Liver (tissue), 9 donors: ENCODE data around the gene MMP20. TPM values are rescaled to one million over a fixed set of nuclear protein-coding genes. Genes with fewer than 3 reads are reported as not detected.

ENCODE experiments used
- DNase-seq: peaks from one replicate; pipeline ENCODE4 v3.0.0-alpha.2; 2017; ENCODE audit warnings: low spot score
- H3K27ac ChIP-seq, 2 donors: one replicate each; pipeline ENCODE4 v1.7.0; 2013; ENCODE audit warnings: inconsistent platforms in 2 of 2, low read length in 2 of 2, control low read depth in 1 of 2, low read depth in 1 of 2, mild to moderate bottlenecking in 1 of 2
- H3K27me3 ChIP-seq, 4 donors: one replicate each; pipeline versions ENCODE4 v1.6.1 to v1.7.0; 2013; ENCODE audit warnings: low read length in 3 of 4, inconsistent platforms in 1 of 4, mild to moderate bottlenecking in 1 of 4, moderate library complexity in 1 of 4; ENCODE audit not compliant: control insufficient read depth in 4 of 4, insufficient read depth in 4 of 4
- H3K36me3 ChIP-seq, 4 donors: one replicate each; pipeline versions ENCODE4 v1.6.1 to v1.7.0; 2013; ENCODE audit warnings: low read length in 3 of 4, mild to moderate bottlenecking in 3 of 4, low read depth in 1 of 4, moderate library complexity in 1 of 4; ENCODE audit not compliant: control insufficient read depth in 4 of 4, insufficient read depth in 3 of 4
- H3K4me1 ChIP-seq, 4 donors: one replicate each; pipeline versions ENCODE4 v1.6.1 to v1.7.0; 2013; ENCODE audit warnings: low read length in 3 of 4, mild to moderate bottlenecking in 3 of 4, moderate library complexity in 1 of 4; ENCODE audit not compliant: control insufficient read depth in 4 of 4, insufficient read depth in 4 of 4
- H3K4me3 ChIP-seq, 3 donors: one replicate each; pipeline versions ENCODE4 v1.6.1 to v1.7.0; 2013; ENCODE audit warnings: low read length in 3 of 3, control low read depth in 1 of 3, low read depth in 1 of 3, mild to moderate bottlenecking in 1 of 3
- H3K9ac ChIP-seq, 2 donors: one replicate each; pipeline ENCODE4 v1.7.0; 2013; ENCODE audit warnings: low read length in 2 of 2, mild to moderate bottlenecking in 2 of 2, moderate library complexity in 2 of 2, control low read depth in 1 of 2, low read depth in 1 of 2
- H3K9me3 ChIP-seq, 4 donors: one replicate each; pipeline versions ENCODE4 v1.6.1 to v1.7.0; 2013; ENCODE audit warnings: low read length in 3 of 4; ENCODE audit not compliant: control insufficient read depth in 4 of 4
- FOXA2 ChIP-seq: IDR thresholded peaks from 2 replicates; pipeline ENCODE4 v1.6.1; 2016; ENCODE audit warnings: antibody characterized with exemption
- HNF4A ChIP-seq, 2 donors: conservative IDR thresholded peaks; 2 replicates each; pipeline ENCODE4 v1.6.1; 2016; ENCODE audit warnings: antibody characterized with exemption in 2 of 2, mild to moderate bottlenecking in 2 of 2
- HNF4G ChIP-seq: IDR thresholded peaks from 2 replicates; pipeline ENCODE4 v1.6.1; 2016; ENCODE audit warnings: antibody characterized with exemption
- JUND ChIP-seq, 2 donors: IDR thresholded peaks; 2 replicates each; pipeline ENCODE4 v1.6.1; 2016; ENCODE audit warnings: antibody characterized with exemption in 2 of 2
- NR2F2 ChIP-seq: IDR thresholded peaks from 2 replicates; pipeline ENCODE4 v1.6.1; 2016; ENCODE audit warnings: antibody characterized with exemption
- RAD21 ChIP-seq, 2 donors: IDR thresholded peaks; 2 replicates each; pipeline ENCODE4 v1.6.1; 2016; ENCODE audit warnings: antibody characterized with exemption in 2 of 2, mild to moderate bottlenecking in 2 of 2
- REST ChIP-seq: IDR thresholded peaks from 2 replicates; pipeline ENCODE4 v1.6.1; 2016; ENCODE audit warnings: antibody characterized with exemption, mild to moderate bottlenecking
- RXRA ChIP-seq, 2 donors: IDR thresholded peaks; 2 replicates each; pipeline ENCODE4 v1.6.1; 2017 to 2018; ENCODE audit warnings: antibody characterized with exemption in 2 of 2, mild to moderate bottlenecking in 1 of 2
- SP1 ChIP-seq: IDR thresholded peaks from 2 replicates; pipeline ENCODE4 v1.6.1; 2018; ENCODE audit warnings: antibody characterized with exemption, mild to moderate bottlenecking
- WGBS: extraction: QIAGEN DNeasy Blood & Tissue Kit; methylation state at CpG from one replicate; pipeline ENCODE4 v1.1.7; 2013; 5-methylcytosine and 5-hydroxymethylcytosine counted together
- polyA plus RNA-seq, 2 donors: library from polyadenylated mRNA; stranded (reverse) in 1 of 2; unstranded in 1 of 2; fragments of 200-250 nt in 1 of 2; fragments of >200 nt in 1 of 2; fragmentation: Nextera tagmentation in 1 of 2; extraction: Ambion mirVana in 1 of 2; gene quantifications; one replicate each; pipeline versions ENCODE4 v1.2.1 to v1.2.3, GENCODE V29; 2013 to 2015
- total RNA-seq, 2 donors: library from RNA; depleted of rRNA; stranded (reverse); fragments of >200 nt; gene quantifications; one replicate each; pipeline ENCODE4 v1.2.3, GENCODE V29; 2014
- donor health status: healthy.
- donor health status: healthy.
- donor health status: healthy.
- donor health status: healthy.
- donor health status: healthy.

Gene MMP20
- total and polyA plus RNA-seq, 4 donors, result not detected

GRCh38 chr11:102615894-102616432, 9.2 kb downstream of the MMP20 start:
- Histone ChIP-seq H3K27me3 (no peaks in the 10 kb centered on the region), H3K4me3 (no peak overlapping the region), H3K4me1 (peaks cover 0 to 3% (median 1%) of the 10 kb centered on the region in 4 donors), H3K9me3 (no peaks in the 10 kb centered on the region), H3K36me3 (no peaks in the 10 kb centered on the region), H3K27ac (no peak overlapping the region), H3K9ac (no peak overlapping the region)
- TF ChIP-seq REST (no peak), JUND (IDR thresholded peaks at IDR 0.05) (no peak), RXRA (IDR thresholded peaks at IDR 0.05) (no peak), NR2F2 (no peak), RAD21 (IDR thresholded peaks at IDR 0.05) (no peak), FOXA2 (no peak), HNF4G (no peak)
- WGBS, result 92% methylated on average over 3 of the region's 3 CpGs
- DNase-seq, result no peak

- Histone ChIP-seq H3K27me3 (no peaks in the 10 kb centered on the region), H3K4me3 (no peak overlapping the region), H3K9me3 (no peaks in the 10 kb centered on the region), H3K27ac (no peak overlapping the region), H3K9ac (no peak overlapping the region), H3K4me1 (peaks cover 0 to 3% (median 1%) of the 10 kb centered on the region in 4 donors), H3K36me3 (no peaks in the 10 kb centered on the region)
- DNase-seq, result no peak
- TF ChIP-seq HNF4G (peak; percentile 87), JUND (IDR thresholded peaks at IDR 0.05) (no peak), RAD21 (IDR thresholded peaks at IDR 0.05) (peak in 1 of 2 donors; percentile 41), SP1 (peak; percentile 65), REST (no peak), NR2F2 (peak; percentile 36), RXRA (IDR thresholded peaks at IDR 0.05) (peak; percentile 28 to 70), HNF4A (conservative IDR thresholded peaks at IDR 0.05) (peak; percentile 81 to 97)
- WGBS, result 65% methylated on average over 7 of the region's 7 CpGs
Observed at GRCh38 chr11:102615077-102615893, 9.8 kb downstream of the MMP20 start.
